Panc1 (cell line): ENCODE data around the gene SLC17A5.

Experiments
- CTCF ChIP-seq: fragments of 450-650 bp; IDR thresholded peaks from 2 replicates; pipeline ENCODE4 v1.5.1; 2017; ENCODE audit warnings: mild to moderate bottlenecking
- POLR2AphosphoS5 ChIP-seq: IDR thresholded peaks from 2 replicates; pipeline ENCODE4 v1.6.1; 2012; ENCODE audit warnings: mild to moderate bottlenecking, low read depth, low read length, moderate library complexity
- REST ChIP-seq, 2 experiments: IDR thresholded peaks; 2 replicates each; pipeline ENCODE4 v1.6.1; 2011 to 2012; ENCODE audit warnings: low read depth in 2 of 2, control low read depth in 1 of 2, low read length in 1 of 2, mild to moderate bottlenecking in 1 of 2, moderate library complexity in 1 of 2; ENCODE audit not compliant: insufficient read depth in 1 of 2
- SIN3A ChIP-seq: IDR thresholded peaks from 2 replicates; pipeline ENCODE4 v1.6.1; 2012; ENCODE audit warnings: low read depth, mild to moderate bottlenecking, low read length, moderate library complexity, borderline replicate concordance; ENCODE audit not compliant: insufficient read depth
- TCF7L2 ChIP-seq: IDR thresholded peaks from 2 replicates; pipeline ENCODE4 v1.6.1; 2011; ENCODE audit warnings: mild to moderate bottlenecking, low read depth, low read length, inconsistent platforms

- no peak for TF ChIP-seq CTCF
- no peak for TF ChIP-seq REST (IDR thresholded peaks at IDR 0.05; ENCODE audit: insufficient read depth in 1 of 2, low read depth in 2 of 2, low read length in 1 of 2)
- no peak for TF ChIP-seq POLR2AphosphoS5
- no peak for TF ChIP-seq TCF7L2
- no peak for TF ChIP-seq SIN3A
These were observed 23.4 kb downstream of the SLC17A5 start for GRCh38 chr6:73630401-73630800.
